ENCODE data around the gene MRPS26. TPM values are rescaled to one million over a fixed set of nuclear protein-coding genes. Genes with fewer than 3 reads are reported as not detected.
A peak's percentile ranks its signal among the peaks of the same experiment; 100 is the strongest.
"Not testable (repeated sequence)": the region's sequence is repeated elsewhere in the genome, so short reads cannot be mapped to it uniquely, and the experiment has no call there.

The MRPS26 gene
- total RNA-seq, 2 donors from 2014 or later, result 100 to 155 TPM

GRCh38 chr20:3022559-3023490 is 23.0 kb upstream of the MRPS26 start:
- Mint-ChIP-seq H3K27ac (peak overlapping the region; percentile 77), H3K36me3 (ENCODE audit: insufficient read depth in 2 of 2) (peaks cover 17 to 39% of the 10 kb centered on the region in 2 donors), H3K4me1 (ENCODE audit: low read depth) (peaks cover 43% of the 10 kb centered on the region)
- DNase-seq; H3K4me3 Mint-ChIP-seq; H3K27me3 Mint-ChIP-seq (ENCODE audit: low read depth); ATAC-seq (replicated peaks in 1 of 2); H3K9me3 Mint-ChIP-seq: not testable (repeated sequence)

- no peak for DNase-seq
- Mint-ChIP-seq H3K4me1 (ENCODE audit: low read depth) (peaks cover 17% of the 10 kb centered on the region), H3K27ac (no peak overlapping the region), H3K36me3 (ENCODE audit: insufficient read depth in 2 of 2) (peaks cover 17 to 30% of the 10 kb centered on the region in 2 donors), H3K27me3 (ENCODE audit: low read depth) (no peaks in the 10 kb centered on the region), H3K9me3 (no peaks in the 10 kb centered on the region), H3K4me3 (no peak overlapping the region)
- ATAC-seq (replicated peaks in 1 of 2), result no peak
These were observed 17.9 kb upstream of the MRPS26 start for GRCh38 chr20:3027987-3028386.

DNA sequence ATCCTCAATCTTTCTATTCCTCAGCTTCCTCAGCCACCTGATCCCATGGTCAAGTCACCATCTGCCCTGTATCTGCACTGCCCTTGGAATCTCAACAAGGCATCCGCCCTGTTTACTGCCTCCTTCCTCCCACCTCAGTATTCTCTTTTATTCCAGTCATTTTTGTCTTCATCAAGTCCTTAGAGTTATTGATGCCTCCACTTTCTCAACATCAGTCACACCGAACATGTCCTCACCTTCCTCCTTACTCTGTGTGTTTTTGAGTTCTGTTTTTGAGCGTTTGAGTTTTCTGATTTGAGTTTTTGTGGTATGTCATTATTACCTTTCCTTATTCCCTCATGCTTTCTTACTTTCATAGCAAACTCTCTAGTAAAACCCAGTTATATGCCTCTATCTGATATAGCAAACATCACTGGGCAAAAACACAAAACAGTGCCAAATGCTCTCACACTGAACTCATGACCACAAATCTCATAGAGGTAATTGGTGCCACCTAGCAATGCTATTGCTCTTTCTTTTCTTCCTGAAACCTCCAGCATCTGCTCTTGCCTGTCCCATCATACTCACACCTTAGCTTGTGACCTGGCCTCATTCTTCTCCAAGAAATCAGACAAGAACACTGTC is 14.2 kb upstream of the MRPS26 start:
- no peaks in the 10 kb centered on the region for H3K9me3 Mint-ChIP-seq
- peaks cover 20 to 22% of the 10 kb centered on the region in 2 donors for H3K36me3 Mint-ChIP-seq (ENCODE audit: insufficient read depth in 2 of 2)
- no peaks in the 10 kb centered on the region for H3K27me3 Mint-ChIP-seq (ENCODE audit: low read depth)
- H3K4me3 Mint-ChIP-seq, result no peak overlapping the region
- no peak overlapping the region for H3K27ac Mint-ChIP-seq
- ATAC-seq (replicated peaks in 1 of 2) (peak; percentile 80 to 83), DNase-seq (peak in 1 of 2 donors; percentile 37)
- peaks cover 9% of the 10 kb centered on the region for H3K4me1 Mint-ChIP-seq (ENCODE audit: low read depth)

DNA sequence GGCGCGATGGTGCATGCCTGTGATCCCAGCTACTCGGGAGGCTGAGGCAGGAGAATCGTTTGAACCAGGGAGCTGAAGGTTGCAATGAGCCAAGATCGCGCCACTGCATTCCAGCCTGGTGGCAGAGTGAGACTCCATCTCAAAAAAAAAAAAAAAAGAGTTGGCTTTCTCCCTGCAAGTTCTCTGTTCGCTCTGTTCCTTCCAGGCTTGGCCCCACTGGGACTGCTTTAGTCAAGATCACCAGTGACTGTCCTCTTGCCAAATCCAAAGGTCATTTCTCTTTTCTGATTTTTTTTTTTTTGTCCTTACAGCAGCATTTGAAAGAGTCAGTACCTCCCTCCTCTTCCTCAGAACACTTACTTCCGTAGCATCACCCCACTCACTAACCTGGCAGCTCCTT is 13.2 kb upstream of the MRPS26 start:
- Mint-ChIP-seq H3K36me3 (ENCODE audit: insufficient read depth in 2 of 2) (peaks cover 15 to 18% of the 10 kb centered on the region in 2 donors), H3K9me3 (no peaks in the 10 kb centered on the region), H3K27ac (no peak overlapping the region), H3K4me1 (ENCODE audit: low read depth) (peaks cover 6% of the 10 kb centered on the region), H3K27me3 (ENCODE audit: low read depth) (no peaks in the 10 kb centered on the region), H3K4me3 (no peak overlapping the region)
- ATAC-seq (replicated peaks in 1 of 2) (no peak), DNase-seq (no peak)

DNA sequence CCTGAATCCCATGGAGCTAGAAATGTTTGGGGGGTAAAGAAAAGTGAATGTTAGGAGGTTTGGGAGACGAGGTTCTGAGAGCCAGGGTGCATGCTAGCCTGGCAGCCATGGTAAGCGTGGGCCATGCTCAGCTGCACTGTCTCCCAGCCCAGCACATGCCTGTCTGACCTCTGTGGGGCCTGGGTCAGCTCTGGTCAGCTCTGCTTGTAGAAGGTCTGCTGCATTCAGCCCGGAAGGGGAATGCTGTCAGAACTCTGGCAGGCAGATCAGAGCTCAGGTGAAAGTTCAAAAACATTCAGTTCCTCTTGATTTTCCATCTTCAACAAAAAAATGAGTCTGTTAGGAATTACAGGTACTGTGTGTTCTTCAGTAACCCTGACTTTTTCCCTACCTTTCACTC is 8.2 kb upstream of the MRPS26 start:
- no peak overlapping the region for H3K27ac Mint-ChIP-seq
- H3K4me1 Mint-ChIP-seq (ENCODE audit: low read depth), result peaks cover 6% of the 10 kb centered on the region
- no peak for ATAC-seq (replicated peaks in 1 of 2)
- H3K4me3 Mint-ChIP-seq, result no peak overlapping the region
- H3K27me3 Mint-ChIP-seq (ENCODE audit: low read depth), result no peaks in the 10 kb centered on the region
- peaks cover 9 to 13% of the 10 kb centered on the region in 2 donors for H3K36me3 Mint-ChIP-seq (ENCODE audit: insufficient read depth in 2 of 2)
- no peaks in the 10 kb centered on the region for H3K9me3 Mint-ChIP-seq
- no peak for DNase-seq

GRCh38 chr20:3038454-3038853 is 7.4 kb upstream of the MRPS26 start:
- H3K27me3 Mint-ChIP-seq (ENCODE audit: low read depth), result no peaks in the 10 kb centered on the region
- H3K4me1 Mint-ChIP-seq (ENCODE audit: low read depth), result peaks cover 6% of the 10 kb centered on the region
- no peak overlapping the region for H3K4me3 Mint-ChIP-seq
- H3K9me3 Mint-ChIP-seq, result no peaks in the 10 kb centered on the region
- H3K36me3 Mint-ChIP-seq (ENCODE audit: insufficient read depth in 2 of 2), result peaks cover 9 to 13% of the 10 kb centered on the region in 2 donors
- DNase-seq (no peak), ATAC-seq (replicated peaks in 1 of 2) (no peak)
- H3K27ac Mint-ChIP-seq, result peak overlapping the region; percentile 89

GRCh38 chr20:3039426-3039825 is 6.4 kb upstream of the MRPS26 start:
- DNase-seq (no peak), ATAC-seq (replicated peaks in 1 of 2) (no peak)
- H3K36me3 Mint-ChIP-seq (ENCODE audit: insufficient read depth in 2 of 2), result peaks cover 9 to 12% of the 10 kb centered on the region in 2 donors
- H3K27ac Mint-ChIP-seq, result peak overlapping the region; percentile 89
- H3K4me1 Mint-ChIP-seq (ENCODE audit: low read depth), result peaks cover 13% of the 10 kb centered on the region
- H3K27me3 Mint-ChIP-seq (ENCODE audit: low read depth), result no peaks in the 10 kb centered on the region
- no peaks in the 10 kb centered on the region for H3K9me3 Mint-ChIP-seq
- H3K4me3 Mint-ChIP-seq, result no peak overlapping the region

DNA sequence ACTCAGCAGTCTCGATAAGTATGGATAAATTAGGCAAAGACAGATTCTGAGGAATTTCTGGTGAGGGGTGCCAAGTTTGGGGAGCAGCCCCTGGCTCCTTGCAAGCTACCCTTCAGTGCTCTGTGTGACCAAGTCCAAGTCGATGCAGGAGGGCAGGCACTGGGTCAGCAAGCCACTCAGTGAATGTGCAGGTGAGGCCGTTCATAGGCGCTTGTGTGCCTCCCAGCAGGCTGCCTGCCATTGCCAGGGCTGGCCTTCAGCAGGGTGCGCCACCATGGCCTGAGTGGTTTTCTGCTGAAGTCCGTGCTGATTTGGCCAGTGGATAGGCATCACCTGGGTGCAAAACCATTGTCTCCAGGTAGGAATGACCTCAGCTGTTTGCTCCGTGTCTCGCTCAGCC is 5.8 kb upstream of the MRPS26 start:
- peaks cover 5 to 12% of the 10 kb centered on the region in 2 donors for H3K36me3 Mint-ChIP-seq (ENCODE audit: insufficient read depth in 2 of 2)
- peak overlapping the region; percentile 89 for H3K27ac Mint-ChIP-seq
- peaks cover 20% of the 10 kb centered on the region for H3K4me1 Mint-ChIP-seq (ENCODE audit: low read depth)
- H3K4me3 Mint-ChIP-seq, result no peak overlapping the region
- H3K27me3 Mint-ChIP-seq (ENCODE audit: low read depth), result no peaks in the 10 kb centered on the region
- H3K9me3 Mint-ChIP-seq, result no peaks in the 10 kb centered on the region
- ATAC-seq (replicated peaks in 1 of 2), result no peak
- no peak for DNase-seq

DNA sequence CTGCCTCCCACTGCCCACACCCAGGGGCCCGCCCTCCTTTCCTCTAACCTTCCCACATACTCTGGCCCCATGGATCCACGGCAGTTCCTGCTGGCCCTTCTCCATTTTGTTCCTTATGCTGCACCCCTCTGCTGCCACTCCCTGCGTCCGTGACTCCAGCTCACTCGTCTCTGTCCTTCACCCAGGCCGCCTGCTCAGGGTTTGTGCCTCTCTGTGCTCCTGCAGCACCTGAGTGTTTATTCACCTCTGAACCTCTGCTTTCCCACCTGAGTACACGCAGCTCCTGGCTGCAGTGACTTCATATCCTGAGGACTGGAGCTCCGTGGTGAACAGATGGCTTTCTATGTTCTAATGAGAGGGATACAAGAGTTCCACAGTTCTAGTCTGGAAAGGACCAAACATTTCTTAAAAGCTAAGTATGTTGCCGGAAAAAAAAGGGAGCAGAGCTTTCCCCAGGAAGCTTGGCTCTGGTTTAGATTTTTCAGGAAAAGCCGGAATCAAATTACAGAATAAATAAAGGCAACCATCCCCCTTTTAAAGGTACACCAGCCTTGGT is 3.9 kb upstream of the MRPS26 start:
- Mint-ChIP-seq H3K36me3 (ENCODE audit: insufficient read depth in 2 of 2) (peaks cover 10 to 12% of the 10 kb centered on the region in 2 donors), H3K27ac (peak overlapping the region; percentile 49), H3K27me3 (ENCODE audit: low read depth) (no peaks in the 10 kb centered on the region), H3K4me1 (ENCODE audit: low read depth) (peaks cover 26% of the 10 kb centered on the region), H3K9me3 (no peaks in the 10 kb centered on the region), H3K4me3 (no peak overlapping the region)
- ATAC-seq (replicated peaks in 1 of 2) (no peak), DNase-seq (no peak)

DNA sequence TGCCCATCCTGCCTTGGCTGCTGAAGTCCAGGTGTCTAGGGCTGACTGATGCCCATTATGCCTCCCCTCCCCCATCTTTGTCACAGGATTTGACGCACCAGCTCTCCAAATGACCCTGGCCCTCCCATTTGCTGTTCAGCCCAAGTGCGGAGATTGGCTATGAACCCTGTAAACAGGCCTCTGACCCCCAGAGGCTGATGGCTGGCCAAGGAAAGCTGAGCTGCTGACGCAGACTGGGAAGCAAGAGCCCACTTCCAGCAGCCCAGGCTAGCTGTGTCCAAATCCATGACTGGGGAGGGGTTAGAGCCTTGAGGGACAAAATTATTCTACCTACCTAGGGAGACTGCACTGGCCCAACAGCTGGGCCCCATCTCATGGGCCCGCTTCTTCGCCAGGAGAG is 3.2 kb upstream of the MRPS26 start:
- H3K9me3 Mint-ChIP-seq, result no peaks in the 10 kb centered on the region
- DNase-seq (no peak), ATAC-seq (replicated peaks in 1 of 2) (no peak)
- H3K4me3 Mint-ChIP-seq, result no peak overlapping the region
- peaks cover 12 to 17% of the 10 kb centered on the region in 2 donors for H3K36me3 Mint-ChIP-seq (ENCODE audit: insufficient read depth in 2 of 2)
- peaks cover 33% of the 10 kb centered on the region for H3K4me1 Mint-ChIP-seq (ENCODE audit: low read depth)
- H3K27ac Mint-ChIP-seq, result no peak overlapping the region
- H3K27me3 Mint-ChIP-seq (ENCODE audit: low read depth), result no peaks in the 10 kb centered on the region

GRCh38 chr20:3043322-3043721 is 2.5 kb upstream of the MRPS26 start, which contains the start of gene GNRH2:
Gene GNRH2 (plus strand): TSS chr20:3043622. CDS start chr20:3044415, 793 bp downstream.
- Mint-ChIP-seq H3K36me3 (ENCODE audit: insufficient read depth in 2 of 2) (peaks cover 12 to 19% of the 10 kb centered on the region in 2 donors), H3K4me3 (peak within 1 kb of the TSS; percentile 34 to 49), H3K4me1 (ENCODE audit: low read depth) (peaks cover 40% of the 10 kb centered on the region), H3K27me3 (ENCODE audit: low read depth) (no peaks in the 10 kb centered on the region), H3K9me3 (no peaks in the 10 kb centered on the region), H3K27ac (peak within 1 kb of the TSS; percentile 29)
- DNase-seq, result no peak
- no peak for ATAC-seq (replicated peaks in 1 of 2)

DNA sequence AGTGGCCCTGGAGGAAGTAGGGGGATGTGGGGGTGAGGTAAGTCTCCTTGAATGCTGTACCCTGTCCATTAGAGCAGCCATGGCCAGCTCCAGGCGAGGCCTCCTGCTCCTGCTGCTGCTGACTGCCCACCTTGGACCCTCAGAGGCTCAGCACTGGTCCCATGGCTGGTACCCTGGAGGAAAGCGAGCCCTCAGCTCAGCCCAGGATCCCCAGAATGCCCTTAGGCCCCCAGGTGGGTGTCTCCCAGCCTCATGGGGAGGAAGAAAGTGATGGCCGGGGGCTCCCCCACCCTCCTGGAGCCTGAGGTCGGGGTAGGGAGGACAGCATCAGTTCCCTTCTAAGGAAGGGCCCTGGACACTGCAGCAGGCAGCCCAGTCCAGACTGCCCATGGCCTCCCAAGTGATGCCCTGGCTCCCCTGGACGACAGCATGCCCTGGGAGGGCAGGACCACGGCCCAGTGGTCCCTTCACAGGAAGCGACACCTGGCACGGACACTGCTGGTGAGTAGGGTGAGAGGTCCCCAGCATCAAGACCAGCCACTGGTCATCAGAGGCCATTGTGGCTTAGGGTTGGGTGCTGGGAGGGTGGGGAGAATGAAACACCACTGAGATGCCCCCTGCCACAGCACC is 1.4 kb upstream of the MRPS26 start:
- DNase-seq (no peak), ATAC-seq (replicated peaks in 1 of 2) (no peak)
- Mint-ChIP-seq H3K4me3 (peak overlapping the region; percentile 91 to 95), H3K9me3 (no peaks in the 10 kb centered on the region), H3K27ac (peak overlapping the region; percentile 29), H3K27me3 (ENCODE audit: low read depth) (no peaks in the 10 kb centered on the region), H3K36me3 (ENCODE audit: insufficient read depth in 2 of 2) (peaks cover 17 to 25% of the 10 kb centered on the region in 2 donors), H3K4me1 (ENCODE audit: low read depth) (peaks cover 50% of the 10 kb centered on the region)

All from activated T-cell treated with anti-CD3 and anti-CD28 coated beads, Interleukin-2, amount 50 U/mL, for 72 hours (primary cell).